Activated CD8-positive, alpha-beta memory T cell treated with anti-CD3 and anti-CD28 coated beads for 48 hours (primary cell): Measurements from ENCODE around the gene ZNF581.

Experiments used
- DNase-seq, 3 experiments: peaks; one replicate each; pipeline ENCODE4 v3.0.0-alpha.2; 2020; ENCODE audit warnings: low read depth in 2 of 3, low spot score in 2 of 3

ZNF581 gene

DNA sequence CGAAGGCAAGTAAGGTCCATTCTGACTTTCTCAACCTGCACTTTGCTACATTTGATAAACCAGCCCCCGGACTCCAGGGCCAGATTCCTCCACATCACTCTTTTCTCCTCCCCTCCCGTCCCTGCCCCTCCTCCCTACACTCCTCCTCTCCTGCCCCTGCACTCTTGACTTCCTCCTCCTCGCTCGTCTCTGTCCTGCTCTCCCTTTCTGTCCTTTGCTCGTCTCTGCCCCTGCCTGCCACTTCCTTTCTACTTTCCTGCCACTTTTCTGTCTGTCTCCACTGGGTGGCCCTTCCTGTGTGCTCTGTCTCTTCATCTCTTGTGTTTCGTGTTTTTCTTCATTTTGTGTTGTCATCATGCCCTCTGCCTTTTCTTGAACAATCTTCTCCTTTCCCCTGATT is 18.4 kb downstream of the ZNF581 start:
- DNase-seq, result no peak

DNA sequence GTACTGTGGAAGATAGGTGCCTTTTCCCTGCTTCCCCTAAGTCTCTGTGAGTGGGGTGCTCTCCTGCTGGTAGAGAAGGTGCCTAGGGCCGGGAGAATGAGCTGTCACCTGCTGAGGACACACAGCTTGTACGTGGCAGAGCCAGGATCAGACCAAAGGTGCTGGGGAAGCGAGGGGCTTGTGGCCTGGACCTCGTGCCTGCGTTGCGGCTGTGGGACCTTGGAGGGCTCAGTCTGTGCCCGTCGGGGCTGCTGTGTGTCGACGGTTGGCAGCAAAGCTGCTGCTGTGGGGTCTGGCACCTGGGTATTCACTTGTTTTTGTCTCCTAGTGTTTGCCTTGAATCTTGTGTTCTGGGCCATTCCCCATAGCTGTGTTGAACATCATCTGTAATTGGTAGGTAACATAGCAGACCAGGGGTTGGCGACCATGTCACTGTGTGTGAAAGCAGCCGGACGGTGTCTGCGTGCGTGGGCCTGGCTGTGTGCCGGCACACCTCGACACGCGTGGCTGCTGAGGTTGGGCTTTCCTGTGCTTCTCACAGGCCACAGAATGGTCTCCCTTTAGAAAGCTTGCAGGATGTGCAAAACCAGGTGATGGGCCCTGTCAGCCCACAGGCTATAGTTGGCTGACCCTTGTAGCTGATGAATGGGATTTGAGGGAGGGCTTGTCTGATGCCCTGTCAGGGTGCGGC is 20.5 kb downstream of the ZNF581 start:
- DNase-seq, result no peak

DNA sequence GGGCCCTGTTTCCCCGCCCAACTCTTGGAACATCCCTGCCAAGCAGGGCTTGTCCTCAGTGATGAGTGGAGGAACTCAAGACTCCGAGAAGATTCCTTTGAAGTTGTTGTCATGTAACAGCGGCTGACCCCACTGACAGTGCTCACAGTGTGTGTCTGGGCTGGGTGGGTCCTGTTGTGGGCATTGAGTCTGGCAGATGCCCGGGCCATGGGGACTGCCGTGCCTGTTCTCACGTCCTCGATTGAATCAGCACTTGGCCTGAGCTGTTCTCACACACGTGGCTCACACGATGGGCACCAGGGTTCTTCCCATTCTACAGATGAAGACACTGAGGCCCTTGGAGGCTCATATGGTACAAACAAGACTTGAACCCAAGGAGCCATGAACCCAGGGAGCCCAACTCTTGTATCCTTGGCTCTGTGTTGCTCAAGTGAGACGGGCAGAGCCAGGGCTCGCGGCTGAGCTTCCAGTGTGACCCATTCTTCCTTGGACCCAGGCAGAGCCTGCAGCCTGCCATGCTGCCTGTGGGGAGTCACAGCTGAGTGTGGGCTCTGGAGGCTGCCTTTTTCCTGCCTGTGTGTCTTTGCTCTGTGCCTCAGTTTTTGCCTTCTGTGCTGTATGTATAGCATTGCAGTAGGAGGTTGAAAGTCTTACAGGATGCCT is 23.0 kb downstream of the ZNF581 start:
- no peak for DNase-seq

DNA sequence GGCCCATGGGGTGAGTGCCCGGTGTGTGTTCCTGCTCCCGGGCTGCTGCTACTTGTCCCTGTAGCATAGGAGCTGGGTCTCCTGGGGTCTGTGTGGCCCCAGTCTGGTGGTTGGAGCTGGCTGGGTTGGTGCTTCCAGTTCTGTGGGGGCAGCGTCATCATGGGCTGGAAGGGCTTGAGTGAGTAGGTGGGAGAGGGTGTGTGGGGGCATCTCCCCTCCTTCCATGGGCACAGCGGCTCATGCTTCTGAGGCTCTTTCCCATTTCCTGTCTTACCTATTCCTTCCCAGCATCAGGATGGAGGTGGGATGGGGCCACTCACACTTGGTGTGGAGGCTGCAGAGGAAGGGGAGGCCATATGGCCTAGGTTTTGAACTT is 23.5 kb downstream of the ZNF581 start:
- DNase-seq, result no peak

DNA sequence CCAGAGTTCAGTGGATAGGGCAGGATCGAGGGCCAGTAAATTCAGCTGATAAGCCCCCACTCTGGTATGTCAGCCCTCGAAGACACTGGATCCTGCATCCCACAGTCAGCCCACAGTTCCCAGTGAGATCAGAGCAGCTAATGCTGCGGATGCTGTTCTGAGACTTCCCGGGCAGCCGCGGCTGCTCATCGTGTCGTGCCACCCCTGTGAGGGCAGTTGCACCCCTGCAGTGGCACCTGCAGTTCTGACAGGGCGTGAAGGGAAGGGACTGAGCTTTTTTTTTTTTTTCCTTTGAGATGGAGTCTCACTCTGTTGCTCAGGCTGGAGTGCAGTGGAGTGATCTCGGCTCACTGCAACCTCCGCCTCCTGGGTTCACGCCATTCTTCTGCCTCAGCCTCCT is 24.1 kb downstream of the ZNF581 start:
- DNase-seq, result no peak

DNA sequence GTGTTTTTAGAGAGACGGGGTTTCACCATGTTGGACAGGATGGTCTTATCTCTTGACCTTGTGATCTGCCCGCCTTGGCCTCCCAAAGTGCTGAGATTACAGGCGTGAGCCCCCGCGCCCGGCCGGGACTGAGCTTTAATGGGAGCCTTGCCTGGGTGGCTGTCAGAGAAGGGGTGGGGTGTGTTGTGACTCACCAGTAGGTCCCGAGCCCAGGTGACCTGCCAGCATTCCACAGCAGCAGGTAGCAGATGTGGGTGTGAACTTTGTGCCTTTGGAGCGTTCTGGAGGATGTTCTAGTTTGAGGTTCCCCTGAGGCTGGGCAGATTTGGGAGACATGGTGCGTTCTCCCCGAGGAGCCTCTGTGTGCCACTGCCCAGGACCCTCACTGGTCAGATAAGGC is 24.5 kb downstream of the ZNF581 start:
- DNase-seq, result no peak

DNA sequence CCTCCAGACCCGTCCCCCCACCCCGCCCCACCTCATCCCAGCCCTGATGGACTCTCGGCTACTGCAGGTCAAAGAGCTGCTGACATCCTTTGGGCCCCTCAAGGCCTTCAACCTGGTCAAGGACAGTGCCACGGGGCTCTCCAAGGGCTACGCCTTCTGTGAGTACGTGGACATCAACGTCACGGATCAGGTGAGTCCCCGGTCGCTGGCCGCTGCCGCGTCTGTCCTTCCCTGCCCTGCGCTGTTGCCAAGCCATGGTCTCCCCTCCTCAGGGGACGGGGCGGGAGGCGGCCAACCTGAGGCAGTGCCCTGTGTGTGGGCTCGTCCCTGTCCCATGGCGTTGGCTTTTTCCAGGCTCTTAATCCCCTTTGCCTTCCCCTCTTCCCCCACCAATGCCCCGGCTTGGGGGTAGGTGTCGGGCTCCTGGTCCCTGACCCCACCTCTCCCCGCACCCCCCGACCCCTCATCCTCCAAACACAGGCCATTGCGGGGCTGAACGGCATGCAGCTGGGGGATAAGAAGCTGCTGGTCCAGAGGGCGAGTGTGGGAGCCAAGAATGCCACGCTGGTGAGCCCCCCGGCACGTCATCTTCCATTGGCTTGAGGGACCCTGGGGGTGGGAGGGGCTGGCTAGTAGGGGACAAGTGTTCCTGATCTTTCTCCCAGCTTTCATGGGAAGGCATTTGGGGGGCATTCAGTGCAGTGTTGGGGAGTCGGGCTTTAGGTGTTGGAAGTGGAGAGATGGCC is 25.3 kb downstream of the ZNF581 start:
- DNase-seq, result no peak

DNA sequence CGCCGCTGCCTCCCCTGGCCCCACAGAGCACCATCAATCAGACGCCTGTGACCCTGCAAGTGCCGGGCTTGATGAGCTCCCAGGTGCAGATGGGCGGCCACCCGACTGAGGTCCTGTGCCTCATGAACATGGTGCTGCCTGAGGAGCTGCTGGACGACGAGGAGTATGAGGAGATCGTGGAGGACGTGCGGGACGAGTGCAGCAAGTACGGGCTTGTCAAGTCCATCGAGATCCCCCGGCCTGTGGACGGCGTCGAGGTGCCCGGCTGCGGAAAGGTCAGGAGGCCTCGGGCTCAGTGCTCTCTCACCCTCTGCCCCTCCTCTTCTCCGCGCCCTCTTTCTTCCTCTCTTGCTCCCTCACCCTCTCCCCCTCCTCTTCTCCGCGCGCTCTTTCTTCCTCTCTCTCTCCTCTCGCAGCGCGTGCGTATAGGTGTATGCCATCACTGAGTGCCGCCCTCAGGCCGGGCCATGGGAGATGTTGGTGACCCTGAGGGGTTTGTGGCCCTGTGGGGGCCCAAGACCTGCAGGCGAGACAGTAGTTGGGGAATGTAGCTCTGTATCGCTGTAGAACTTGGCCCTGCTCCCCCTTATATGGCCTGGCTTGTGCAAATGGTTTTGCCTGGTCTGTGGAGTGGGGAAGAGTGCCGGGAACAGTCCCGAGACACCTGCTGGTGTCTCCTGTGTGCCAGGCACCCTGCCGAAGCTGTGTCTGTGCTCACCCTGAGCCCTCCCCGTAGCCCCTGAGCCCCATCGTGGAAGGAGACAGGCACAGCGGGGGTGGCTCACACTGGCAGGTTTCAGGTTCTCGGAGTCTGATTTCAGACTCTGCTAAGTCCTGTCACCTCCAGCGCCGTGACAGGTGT is 26.2 kb downstream of the ZNF581 start:
- DNase-seq, result no peak

DNA sequence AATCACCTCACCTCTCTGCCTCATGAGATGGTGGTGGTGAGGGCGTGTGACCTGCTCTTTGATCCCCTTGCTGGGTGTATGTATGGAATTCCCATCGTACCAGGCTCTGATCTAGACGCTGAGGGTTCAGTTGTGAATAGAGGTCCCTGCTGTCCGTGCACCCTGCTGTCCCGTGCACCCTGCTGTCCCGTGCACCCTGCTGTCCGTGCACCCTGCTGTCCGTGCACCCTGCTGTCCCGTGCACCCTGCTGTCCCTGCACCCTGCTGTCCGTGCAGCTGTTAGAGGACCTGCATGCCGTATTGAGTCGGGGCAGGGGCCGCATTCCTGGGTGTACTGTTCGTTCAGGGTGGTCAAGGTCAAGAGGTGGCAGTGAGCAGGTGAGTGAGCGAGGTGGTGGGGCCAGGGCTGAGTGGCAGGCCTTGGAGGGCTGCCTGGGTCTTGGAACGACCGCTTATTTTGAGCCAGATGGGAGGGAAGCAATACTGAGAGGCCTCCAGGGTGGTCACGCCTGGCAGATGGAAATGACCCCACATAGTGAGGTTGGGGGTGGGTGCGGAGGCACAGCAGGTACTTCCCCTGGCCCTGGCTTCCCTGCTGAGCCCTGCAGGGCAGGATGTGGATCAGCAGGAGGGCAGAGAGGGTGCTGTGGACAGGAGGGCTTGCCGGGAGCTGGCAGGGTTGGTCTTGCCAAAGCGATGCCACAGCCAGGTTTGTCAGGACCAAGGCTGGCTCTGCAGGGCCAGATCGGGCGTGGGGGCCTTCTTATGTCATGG is 27.0 kb downstream of the ZNF581 start:
- DNase-seq, result no peak

DNA sequence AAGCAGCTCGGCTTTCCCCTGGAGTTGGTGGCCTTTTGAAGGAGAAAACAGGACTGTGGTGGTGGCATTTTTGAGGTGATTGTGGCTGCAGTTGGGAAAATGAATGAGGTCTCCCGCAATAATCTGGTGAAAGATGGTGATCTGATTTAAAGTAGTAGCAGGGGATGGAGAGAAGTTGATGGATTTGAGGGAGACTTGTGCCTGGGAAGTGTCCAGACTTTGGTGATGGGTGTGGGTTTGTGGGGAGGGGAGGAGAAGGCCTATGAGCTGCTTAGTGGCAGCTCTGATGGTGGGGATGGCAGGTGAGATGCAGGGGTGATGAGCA is 27.6 kb downstream of the ZNF581 start:
- DNase-seq, result no peak

DNA sequence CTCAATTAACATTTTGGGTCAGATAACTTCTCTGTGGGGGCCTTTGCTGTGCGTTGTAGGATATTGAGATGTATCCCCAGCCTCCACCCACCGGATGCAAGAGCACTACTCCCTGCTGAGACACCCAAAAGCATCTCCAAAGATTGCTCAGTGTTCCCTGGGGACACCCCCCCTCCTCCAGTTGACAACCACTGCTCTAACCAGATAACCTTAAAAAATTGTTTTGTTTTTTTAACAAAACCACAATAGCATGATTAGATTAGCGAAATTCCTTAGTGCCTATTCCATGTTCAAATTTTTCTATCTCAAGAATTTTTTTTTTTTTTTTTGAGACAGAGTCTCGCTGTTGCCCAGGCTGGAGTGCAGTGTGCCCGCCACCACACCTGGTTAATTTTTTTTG is 29.0 kb downstream of the ZNF581 start:
- no peak for DNase-seq

DNA sequence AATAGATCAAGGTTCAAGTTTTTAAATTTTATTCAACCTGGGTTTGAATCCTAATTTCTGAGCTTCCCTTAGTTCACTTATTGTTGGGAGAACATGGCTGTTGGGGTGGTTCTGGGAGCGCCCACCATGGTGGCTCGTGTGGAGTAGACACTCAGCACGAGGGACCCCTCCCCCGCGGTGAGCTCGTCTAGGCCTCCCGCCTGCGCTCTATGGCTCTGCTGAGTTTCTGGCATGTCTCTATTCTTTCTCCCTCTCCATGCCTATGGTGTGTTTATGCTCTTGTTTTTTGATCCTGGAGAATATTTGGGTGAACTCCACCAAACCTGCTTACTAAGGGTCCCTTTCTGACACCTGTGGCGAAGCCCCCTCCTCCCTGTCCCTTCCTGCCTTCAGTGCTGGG is 30.0 kb downstream of the ZNF581 start:
- DNase-seq, result no peak

DNA sequence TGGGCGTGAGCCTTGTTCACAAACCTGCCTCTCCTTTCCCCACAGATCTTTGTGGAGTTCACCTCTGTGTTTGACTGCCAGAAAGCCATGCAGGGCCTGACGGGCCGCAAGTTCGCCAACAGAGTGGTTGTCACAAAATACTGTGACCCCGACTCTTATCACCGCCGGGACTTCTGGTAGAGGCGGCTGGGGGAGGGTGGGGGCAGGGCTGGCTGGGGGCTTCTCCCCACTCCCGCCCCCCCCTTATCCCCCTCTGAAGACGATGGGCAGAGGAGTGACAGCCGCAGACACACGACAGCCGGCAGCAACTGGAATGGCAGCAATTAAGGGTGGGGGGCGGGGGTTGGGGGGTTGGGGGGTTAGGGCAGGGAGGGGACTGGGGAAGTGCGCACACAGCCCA is 30.4 kb downstream of the ZNF581 start:
- DNase-seq, result no peak

DNA sequence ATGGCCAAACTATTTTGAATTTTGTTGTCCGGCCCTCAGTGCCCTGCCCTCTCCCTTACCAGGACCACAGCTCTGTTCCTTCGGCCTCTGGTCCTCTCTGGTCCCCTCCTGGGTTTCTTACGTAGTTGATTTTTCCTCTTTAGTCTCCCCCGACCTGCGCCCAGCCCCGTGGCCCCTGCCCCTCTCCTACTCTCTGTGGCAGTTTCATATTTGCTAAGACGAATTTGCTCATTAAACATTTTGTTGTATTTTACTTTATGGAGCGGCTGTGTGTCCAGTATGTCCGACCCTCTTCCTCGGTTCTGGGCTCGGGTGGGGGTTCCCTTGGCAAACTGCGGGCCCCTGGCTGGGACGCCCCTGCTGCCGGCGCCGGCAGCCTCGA is 31.0 kb downstream of the ZNF581 start:
- no peak for DNase-seq

DNA sequence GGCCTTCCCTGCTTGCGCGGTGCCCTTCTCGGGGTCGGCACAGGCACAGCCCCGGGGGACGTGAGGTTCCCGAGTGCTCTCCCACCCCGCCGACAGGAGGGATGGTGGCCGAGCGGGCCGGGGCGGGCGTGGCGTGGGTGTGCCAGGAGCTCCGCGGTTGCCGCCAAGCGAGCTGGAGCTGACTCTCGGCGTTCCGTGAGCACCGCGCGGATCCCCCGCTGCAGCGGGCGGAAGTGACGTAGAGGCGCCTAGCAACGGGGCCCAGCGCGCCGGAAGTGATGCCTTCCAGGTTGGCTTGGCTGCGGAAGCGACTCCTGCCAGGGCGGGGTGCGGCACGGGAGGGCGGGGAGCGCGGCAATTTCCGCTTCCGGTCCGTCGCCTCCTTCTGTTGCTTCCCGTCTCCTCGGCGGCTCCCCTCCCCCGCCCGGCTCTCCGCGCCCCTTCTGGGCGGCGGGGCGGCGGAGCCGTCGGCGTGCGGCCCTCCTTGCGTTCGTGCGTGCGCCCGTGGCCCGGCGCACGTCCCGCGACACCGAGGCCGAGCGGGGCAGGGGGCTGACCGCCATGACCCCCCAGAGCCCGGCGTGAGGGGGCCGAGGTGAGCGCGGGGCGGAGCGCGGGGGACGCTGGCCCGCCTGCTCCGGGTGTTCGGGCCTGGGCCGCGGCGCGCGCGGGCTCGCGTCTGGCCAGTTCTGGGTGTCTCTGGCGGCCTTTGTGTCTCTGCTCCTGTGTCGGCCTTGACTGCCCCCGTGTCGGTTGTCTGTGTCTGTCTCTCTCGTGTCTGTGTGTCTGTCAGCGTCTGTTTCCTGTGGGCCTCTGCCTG is 31.6 kb downstream of the ZNF581 start, which contains the start of gene EPN1:
EPN1 (plus strand) TSS at position 386 of the 820 bp plus-strand sequence. CDS start 3,402 bp downstream, outside the sequence.
- peak; percentile 93 to 97 (median 97) for DNase-seq

DNA sequence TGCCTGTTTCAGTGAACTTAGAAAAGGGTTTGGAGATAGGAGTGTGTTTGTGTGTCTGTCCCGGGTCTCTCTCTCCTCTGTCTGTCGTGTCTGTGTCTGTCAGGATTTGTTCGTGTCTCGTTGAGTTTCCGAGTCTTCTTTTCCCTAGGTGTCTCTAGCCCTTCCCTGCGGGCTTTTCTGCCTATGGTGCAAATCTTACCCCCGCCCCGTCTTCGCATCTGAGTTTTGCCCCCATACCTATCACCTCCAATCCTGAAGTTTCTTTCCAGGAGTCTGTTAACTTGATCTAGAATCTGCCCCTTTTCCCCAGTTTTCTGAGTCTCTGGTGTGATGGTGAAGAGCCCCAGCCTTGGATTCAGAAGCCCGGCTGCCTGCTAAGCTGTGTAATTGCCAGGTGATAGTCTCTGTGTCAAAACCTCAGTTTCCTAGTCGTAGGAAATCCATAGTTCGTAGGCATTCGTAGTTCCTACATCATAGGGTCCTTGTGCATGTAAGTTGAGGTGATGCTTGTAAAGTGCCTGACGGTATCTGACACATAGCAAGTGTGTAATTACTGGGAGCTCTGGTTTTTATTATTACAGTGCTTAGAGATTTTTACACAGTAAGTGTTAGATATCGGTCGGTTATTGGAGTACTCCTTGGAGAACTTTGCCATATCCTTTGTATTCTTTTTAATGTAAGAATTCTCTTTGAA is 32.4 kb downstream of the ZNF581 start:
- DNase-seq, result no peak

DNA sequence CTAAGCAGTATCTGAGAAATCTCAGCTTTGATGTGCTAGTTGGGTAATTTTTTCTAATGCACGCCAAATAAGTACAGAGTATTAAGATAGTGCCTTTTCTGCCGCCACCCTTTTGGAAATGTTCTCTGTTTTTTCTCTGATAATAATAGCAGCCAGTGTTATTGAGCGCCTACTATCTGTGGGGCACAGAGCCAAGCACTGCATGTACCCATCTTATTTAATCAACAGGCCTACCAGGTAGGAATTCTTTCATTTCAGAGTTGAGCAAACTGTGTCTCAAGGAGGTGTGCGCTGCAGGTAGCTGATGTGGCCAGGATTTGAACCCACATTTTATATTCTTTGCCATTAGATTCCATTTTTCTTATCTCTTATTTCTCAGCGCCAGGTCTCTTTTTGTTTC is 32.9 kb downstream of the ZNF581 start:
- no peak for DNase-seq

DNA sequence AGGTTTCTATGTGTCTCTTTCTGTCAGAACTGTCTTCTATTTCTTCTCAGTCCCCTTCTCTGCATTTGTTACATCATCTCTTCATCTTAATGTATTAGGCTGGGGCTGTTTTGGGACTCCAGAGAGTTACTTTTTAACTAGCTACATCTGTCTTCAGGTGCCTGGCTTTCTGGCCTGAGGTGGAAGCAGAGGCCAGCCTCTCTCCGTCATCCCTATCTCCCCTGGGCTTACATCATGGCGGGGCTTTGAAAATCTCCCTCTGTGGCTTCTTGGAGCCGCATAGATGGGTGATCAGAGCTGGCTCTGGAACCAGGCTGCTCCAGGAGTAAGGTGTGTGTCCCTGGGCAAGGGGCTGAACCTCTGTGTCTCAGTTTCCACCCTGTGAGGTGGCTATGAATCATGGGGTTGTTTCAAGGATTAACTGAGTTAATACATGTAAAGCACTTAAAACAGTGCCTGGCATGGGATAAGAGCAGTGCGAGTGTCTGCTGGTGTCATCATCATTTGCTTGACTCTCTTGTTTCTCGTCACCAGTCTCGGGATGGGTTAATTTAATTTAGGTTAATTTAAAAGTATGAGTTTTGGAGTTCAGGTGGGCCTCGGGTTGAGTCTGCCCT is 33.5 kb downstream of the ZNF581 start:
- DNase-seq, result no peak

DNA sequence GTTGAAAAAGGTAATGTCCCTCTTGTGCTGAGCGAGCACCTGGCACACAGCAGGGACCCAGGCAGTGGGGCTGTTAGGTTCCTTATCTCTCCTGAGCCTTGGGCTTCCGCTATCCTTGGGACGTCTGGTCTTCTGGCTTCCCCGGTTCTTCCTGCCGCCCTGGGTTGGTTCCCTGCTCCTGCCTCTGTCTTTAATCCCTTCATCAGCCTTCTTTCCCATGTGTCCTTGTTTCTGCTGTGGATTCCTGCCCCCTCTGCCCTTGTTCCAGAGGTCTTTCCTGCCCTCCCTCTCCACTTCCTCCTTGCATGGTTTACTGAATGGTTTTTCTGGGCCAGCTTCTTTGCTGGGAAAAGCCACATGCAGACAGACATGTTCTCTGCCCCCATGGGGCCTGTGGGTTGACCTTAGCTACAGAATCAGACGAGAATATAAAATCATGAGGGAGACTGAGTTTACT is 34.2 kb downstream of the ZNF581 start:
- no peak for DNase-seq
